ENCODE measurements around the gene RAD18.
A peak's percentile ranks its signal among the peaks of the same experiment; 100 is the strongest.

The RAD18 gene

DNA sequence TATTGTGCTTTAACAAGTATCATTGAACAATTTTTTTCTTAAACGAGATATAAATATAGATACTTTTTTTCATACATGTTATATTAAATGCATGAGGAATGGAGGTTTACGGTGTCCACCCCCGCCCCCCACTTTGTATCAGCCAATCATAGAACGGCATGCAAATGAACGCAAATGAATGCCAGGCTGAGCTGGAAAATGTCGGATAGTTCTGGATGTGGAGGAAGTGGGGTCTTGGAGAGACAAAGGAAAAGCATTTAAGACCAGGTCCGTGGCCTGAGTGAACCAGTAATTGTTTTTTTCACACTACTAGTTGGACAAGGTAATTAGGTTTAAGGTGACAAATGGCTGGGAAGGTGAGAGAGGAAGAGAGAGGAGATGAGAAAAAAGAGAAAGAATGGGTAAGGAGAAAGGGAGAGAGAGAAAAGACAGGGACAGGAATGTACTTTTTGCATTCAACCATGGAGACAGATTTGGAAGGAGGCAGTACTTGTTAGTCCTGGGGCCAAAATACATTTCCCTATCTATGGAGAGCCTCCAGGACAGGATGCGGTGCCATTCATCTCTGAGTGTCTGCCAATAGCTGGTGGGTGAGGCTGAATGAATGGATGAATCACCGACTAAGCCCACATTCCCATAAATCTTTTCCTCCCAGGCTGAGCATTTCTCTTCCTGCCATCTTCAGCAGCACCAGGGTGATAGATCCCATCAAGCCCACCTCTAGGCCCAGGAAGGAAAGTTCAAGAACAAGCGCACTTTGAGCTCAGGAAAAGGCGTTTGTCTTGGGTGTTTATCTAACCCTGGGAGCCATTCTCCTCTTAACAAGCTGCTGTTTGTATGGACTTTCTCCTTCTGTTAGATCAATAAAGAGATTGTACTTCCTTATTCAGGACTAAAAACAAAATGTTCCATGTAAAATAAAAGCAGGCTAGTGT, 1.4 kb upstream of the RAD18 start:
- DNase-seq (ENCODE audit: low read depth in 2 of 2): peak in 1 of 2 experiments; percentile 17

DNA sequence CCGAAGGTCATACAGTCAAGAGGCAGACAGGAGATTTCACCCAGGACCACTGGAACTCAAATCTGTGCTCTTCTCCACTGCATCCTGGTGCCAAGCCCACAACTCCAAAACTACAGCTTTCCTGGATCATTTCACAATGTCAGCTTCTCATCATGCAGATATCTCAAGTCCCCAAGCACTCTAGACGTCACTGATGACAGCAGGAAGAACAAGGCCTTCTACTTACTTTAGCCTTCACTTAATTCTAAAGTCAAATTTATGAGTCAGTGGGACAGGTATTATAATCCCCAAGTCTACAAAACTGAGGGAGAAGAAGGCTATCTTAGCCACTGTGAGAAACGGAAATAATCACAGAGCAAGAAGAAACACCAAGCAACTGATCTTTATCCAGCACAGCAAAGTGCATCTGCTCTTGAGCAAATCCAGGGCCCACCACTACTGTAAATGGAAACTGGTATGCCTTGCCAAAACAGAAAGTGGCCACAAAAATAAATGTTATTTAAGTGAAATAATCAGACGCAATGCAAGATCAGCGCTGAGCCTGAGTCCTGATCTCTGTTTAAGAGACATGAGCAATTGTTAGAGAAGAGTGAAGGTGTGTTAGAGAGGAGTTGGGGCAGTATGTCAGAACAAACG, 928 bp downstream of the RAD18 start:
- DNase-seq (ENCODE audit: low read depth in 2 of 2): no peak

DNA sequence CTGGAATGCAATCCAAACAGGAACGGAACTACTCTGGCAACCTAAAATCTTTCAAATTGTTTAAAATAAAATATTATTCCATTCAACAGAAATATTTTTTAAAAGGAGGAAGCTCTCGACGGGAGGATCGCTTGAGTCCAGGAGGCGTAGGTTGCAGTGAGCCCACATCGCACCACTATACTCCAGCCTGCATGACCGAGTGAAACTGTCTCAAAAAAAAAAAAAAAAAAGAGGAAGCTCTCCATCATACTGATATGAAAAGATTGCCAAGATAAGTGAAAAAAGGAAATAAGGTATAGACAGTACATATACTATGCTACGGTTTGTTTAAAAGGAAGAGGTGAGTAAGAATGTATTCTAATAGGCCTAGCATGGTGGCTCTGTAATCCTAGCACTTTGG, 3.6 kb downstream of the RAD18 start:
- no peak for DNase-seq (ENCODE audit: low read depth in 2 of 2)

DNA sequence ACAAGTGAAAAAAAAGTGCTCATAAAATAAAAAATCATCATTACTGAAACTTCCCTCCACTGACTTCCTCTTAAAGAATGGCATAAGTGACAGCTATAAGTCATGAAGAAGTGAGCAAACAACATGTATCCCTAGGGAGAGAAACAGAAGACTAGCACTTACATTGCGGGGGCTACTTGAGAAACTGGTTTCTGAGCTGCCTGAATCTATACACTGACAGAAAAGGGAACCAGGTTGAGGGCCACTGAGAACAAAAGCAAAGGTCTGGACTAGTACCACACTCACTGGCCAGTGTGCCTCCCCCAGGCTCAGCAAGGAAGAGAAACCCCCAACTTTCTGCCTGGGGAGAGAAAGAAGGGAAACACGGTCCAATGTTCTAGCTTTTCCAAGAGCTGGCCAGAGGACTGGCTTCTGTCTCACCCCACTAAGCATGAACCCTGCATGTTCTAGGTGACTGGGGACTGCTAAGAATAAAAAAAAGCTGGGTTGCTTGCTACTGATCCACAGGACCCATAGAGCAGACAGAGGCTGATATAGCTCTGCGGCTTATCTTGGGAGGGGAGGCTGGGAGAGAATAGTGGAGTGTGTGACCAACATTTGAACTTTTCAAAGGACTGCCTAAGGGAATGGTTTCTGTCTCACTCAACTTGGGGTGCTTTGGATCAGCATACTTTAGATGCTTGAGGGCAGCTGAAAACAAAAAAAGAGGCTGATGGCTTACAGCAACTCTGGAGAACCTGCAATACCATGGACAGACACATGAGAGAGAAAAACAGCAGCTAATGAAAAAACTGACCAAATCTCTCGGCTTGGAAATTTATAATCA, 8.1 kb downstream of the RAD18 start:
- DNase-seq (ENCODE audit: low read depth in 2 of 2): peak; percentile 57 to 58

DNA sequence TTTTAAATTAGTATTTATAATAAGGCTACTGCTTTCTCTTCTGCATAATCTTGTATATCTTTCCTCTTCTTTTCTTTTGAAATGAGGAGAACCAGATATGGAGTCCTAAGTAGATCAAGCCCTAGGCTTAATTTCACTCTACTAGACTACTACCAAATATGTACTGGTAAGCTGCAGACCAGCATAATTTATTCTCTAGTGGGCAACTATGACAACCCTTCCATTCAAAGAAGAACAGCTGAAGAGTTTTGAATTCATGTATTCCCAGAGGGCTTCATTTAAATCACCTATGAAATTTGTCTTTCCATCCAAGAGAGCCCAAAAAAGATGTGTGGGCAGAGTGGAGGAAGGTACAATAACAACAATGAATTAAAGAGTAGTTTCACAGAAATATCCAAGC, 10.0 kb downstream of the RAD18 start:
- no peak for DNase-seq (ENCODE audit: low read depth in 2 of 2)

DNA sequence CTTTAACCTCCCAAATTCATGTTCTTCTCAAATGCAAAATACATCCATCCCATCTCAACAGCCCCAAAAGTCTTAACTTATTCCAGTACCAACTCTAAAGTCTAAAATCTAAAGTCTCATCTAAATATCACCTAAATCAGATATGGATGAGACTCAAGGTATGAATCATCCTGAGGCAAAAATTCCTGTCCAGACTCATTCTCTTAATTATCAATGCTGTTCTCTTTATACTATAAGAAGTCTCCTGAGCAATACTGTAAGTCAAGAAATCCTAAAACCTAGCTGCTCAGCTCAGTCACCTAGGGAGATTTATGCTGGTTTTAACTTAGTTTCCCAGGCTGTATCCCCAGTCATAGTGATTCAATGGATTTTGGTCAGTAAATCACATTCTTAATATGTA, 11.1 kb downstream of the RAD18 start:
- no peak for DNase-seq (ENCODE audit: low read depth in 2 of 2)

DNA sequence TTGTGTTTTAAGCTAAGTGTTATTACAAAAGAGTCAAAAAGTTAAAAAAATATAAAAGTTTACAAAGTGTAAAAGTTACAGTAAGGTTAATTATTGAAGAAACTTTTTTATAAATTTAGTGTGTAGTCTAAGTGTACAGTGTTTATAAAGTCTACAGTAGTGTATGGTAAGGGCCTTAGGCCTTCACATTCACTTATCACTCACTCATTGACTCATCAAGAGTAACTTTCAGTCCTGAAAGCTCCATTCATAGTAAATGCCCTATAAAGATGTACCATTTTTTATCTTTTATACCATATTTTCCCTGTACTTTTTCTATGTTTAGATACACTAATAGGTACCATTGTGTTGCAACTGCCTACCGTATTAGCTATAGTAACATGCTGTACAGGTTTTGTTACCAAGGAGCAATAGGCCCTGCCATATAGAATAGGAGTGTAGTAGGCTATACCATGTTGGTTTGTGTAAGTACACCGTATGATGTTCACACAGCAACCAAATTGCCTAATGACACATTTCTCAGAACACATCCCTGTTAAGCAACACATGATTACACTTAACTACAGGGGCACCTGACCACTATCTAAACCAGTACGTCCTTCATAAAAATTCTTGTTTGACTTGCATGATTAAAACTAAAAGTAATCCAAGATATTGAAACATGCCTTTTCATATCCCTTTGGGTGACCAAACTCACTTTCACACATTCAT, 17.2 kb downstream of the RAD18 start:
- no peak for DNase-seq (ENCODE audit: low read depth in 2 of 2)

DNA sequence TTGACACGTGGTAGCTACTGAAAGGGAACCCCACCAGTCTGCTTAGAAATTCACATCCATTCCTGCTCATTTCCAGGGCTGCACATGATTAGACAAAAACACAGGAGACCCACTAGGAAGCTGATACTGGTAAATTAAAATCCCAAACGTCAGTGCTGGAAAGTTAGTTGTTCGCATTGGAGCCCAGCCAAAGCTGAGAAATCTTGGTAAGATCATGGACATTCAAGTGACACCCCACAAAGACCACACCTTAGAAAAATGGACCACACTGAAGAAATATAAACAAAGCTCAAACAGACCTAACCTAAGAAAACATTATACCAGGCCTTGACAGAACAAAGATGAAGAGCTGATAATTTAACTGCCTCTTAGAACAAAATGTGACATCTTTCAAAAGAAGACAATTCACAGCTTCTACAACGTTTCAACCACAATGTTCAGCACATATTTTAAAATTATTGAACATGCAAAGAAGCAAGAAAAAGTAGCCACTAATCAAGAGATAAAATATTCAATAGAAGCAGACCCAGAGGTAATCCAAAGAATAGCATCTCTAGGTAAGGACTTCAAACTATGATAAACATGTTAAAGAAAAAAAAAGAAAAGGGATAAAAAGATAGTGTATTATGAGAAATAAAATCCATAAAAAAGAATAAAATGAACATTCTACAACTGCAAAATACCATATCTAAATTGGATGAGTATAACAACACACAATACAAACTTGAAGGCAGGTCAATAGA, 20.4 kb downstream of the RAD18 start:
- no peak for DNase-seq (ENCODE audit: low read depth in 2 of 2)

DNA sequence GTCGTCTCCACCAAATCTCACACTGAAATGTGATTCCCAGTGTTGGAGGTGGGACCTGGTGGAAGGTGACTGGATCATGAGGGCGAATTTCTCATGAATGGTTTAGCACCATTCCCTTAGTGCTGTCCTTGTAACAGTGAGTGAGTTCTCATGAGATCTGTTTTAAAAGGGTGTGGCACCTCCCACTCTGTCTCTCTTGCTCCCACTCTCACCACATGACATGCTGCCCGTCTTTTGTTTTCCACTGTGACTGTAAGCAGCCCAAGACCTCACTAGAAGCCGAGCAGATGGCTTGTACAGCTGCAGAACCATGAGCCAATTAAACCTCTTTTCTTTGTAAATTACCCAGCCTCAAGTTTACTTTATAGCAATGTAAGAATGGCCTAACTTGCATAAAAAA, 21.2 kb downstream of the RAD18 start:
- DNase-seq (ENCODE audit: low read depth in 2 of 2): no peak

DNA sequence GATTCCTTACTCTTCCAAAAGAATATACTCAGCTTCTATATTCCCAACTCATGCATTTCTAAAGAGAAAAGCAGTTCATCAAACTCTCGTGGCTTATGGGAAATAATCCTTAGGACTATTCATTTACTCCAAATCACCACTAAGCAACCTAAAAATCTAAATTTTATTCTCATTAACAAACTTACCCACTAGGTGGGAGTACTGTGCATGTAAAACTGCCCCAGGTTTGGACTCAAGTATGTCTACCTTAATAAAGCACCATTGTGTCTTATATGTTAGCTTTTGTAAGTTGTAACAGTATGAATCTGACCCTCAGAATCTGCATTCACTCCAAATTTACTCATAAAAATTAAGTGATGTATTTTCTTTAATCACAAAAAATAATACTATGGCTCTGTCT, 25.3 kb downstream of the RAD18 start:
- DNase-seq (ENCODE audit: low read depth in 2 of 2): peak in 1 of 2 experiments; percentile 17

DNA sequence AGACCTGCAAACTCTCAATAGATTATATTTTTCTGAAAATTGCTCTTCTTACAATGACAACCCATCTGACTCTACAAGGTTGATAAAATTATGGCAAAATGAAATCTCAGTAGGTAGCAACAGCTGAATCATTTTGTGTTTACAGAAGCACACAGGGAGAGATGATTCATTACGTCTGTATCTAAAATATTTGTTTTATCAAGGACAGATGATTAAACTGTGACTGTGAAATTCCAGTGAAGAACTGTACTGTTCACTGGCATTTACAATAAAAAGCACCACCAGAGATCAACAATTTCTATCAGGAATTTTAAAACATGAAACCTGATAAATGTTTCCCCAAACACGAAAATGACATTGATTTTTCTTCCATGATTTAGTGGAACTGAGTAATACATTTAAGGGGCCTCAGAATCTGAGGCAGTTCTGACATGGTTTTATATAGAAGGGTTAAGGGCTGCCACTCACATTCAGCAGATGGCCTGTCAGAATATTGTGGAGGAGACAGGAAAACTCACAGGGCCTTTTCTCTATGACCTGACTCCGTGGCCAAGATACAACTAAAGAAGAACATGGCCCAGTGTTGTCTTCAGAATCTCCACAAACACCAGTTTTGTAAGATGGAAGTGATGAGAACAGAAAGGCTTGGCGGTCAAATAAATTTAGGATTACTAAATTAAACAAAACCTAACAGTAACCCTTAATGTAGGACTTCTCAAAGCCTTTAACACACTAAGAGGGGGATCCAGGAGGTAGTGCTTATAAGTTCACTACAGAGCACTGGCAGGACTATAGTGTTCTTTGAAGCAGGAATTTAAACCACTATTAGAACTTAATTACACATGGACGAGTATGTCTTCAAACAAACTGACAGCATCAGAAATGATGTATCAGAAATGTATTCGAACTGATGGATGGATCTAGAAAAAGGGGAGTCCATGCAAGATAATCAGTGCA, 25.9 kb downstream of the RAD18 start:
- peak; percentile 63 to 70 for DNase-seq (ENCODE audit: low read depth in 2 of 2)

DNA sequence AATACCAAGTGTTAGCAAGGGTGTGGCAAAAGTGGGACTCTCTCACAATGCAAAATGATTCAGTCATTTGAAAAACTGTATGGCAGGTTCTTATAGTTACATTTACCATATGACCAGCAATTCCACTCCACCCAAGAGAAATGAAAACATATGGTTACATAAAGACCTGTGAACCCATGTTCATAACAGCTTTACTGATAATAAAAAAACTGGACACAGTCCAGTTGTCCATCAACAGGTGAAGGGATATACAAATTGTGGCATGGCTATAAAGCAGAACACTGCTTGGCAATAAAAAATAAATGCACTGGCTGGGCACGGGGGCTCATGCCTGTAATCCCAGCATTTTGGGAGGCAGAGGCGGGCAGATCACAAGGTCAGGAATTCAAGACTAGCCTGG, 30.8 kb downstream of the RAD18 start:
- no peak for DNase-seq (ENCODE audit: low read depth in 2 of 2)

DNA sequence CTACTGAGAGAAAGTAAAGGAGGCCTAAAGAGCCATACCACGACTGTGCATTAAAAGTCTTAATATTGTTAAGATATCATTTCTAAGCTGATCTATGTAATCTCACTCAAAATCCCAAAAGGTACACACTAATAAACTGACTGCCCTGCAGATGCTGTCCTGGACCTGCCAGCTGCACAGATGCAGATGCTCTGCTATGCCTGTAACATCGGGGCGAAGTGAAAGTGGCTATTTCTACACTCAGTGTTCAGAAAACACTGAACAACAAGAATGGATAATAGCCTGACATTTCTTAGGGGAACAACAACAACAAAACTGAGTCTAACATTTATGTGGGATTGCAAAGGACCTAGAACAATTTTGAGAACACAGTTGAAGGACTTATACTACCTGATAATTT, 31.9 kb downstream of the RAD18 start:
- no peak for DNase-seq (ENCODE audit: low read depth in 2 of 2)

DNA sequence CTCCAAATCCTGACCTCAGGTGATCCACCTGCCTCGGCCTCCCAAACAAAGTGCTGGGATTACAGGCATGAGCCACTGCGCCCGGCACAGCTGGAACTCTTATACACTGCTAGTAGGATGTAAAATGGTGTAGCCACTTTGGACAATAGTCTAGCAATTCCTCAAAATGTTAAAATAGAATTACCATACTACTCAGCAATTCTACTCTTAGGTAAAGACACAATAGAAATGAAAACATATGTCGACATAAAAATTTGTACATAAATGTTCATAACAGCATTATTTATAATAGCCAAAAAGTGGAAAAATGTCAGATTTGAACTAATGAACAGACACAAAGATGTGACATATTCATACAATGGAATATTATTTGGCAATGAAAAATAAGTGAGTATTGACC, 33.4 kb downstream of the RAD18 start:
- DNase-seq (ENCODE audit: low read depth in 2 of 2): no peak

DNA sequence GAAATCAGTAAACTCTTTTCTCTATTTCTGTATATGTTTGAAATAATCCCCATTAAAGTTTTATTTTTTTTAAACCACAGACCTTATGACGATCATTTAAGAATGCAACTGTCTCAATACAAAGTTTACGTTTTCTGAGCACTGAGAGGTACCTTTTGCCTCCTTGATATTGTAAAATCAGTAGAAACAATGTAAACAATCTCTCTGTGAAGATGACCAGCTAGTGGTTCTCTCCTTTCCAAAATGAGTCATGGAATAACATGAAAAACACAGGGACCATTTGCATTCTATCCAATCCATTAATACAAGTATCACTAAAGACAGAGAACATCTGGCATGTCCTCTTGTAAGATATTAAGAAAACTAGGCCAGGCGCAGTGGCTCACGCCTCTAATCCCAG, 48.8 kb downstream of the RAD18 start:
- DNase-seq (ENCODE audit: low read depth in 2 of 2): no peak

DNA sequence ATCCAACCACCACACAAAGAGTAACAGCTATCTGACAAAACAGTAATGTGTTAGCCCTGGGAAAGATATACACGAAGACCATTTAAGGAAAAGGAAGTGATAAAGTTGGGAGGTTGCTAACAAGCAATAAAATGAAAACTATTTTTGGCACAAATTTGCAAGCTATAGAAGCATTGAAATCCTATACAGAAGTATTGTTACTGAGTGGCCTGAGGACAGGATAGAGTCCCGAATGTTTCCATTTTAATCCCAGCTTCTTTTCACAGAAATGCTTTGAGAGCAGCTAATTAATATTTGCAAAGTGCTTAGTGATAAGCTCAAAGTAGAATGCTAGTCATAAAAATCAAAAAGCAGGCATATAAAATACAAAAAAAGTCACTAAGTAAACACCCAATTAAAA, 51.5 kb downstream of the RAD18 start:
- no peak for DNase-seq (ENCODE audit: low read depth in 2 of 2)

DNA sequence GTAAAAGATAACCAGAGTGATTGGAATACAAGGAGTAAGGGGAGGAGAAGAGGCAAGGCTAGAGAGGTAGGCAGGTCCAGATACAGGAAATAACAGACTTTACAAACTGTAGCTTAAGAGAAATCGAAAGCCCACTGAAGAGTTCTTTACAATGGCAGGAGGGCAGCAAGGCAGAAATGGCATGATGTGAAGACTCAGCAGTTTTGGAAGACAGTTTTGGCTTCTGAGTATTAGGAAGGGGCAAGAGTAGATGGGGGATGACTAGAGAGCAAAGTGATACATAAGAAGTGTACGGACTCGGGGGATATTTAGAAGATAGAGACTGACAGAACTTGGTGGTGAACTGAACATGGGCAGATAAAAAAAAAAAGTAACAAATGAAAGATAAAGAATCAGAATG, 54.1 kb downstream of the RAD18 start:
- DNase-seq (ENCODE audit: low read depth in 2 of 2): no peak

DNA sequence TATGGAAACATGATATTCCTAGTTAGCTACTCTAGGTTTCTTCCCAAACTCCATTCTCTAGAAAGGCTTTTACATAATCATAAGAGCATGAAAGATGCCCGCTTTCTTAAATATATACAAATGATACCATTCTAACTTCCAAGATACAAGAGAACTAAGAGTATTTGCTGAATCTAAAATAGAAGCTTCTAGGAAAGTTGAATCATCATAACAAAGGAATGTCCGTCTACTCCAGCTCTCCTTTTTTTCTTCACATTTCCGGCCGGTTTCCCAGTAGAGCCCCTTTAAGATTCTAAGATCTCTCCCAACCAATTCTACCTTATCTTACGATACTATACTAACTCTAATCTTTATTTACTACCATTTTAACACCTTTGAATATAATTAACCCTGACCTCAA, 60.1 kb downstream of the RAD18 start:
- no peak for DNase-seq (ENCODE audit: low read depth in 2 of 2)

DNA sequence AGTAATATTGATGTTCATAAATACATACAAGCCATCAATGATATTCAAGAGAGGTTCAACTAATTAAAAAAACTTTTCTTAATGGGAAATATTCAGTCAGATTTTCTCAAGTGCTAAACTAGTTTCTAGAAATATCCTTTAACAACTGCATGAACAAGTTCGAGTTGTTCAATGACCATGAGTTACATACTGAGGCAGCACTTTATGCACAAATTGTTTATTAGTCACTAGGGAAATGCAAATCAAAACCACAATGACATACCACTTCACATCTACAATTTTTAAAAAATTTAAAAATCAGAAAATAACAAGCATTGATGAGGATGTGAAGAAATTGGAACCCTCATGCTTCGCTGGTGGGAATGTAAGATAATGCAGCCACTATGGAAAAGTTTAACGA, 62.4 kb downstream of the RAD18 start:
- no peak for DNase-seq (ENCODE audit: low read depth in 2 of 2)

DNA sequence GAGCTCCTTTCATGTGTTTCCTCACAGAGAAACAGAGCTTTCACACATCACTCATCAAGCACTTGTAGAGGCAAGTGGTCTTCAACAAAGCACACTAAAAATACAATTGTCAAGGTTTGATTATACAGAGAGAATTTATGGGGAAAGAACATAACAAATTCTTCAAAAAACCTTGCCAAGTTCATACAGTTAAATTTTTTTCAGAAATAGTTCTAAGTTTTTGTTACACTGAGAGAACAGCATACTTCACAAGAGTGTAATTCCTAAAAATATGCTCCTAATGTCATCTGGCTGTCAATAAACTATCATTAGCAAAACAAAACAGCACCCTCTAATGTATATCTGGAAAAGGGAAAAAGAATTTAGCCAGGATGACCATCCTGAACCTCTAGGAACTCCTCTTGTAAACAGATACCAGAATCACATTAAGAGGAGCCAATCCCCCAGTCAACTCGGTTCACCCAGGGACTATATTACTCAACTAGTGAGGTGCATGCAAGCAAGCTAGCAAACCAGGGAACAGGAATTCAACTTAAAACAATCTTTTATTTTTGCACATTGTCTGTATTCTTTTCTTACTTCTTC, 63.3 kb downstream of the RAD18 start:
- peak; percentile 43 to 50 for DNase-seq (ENCODE audit: low read depth in 2 of 2)

Measured in fibroblast of skin of left biceps (primary cell).